GM18511 (cell line): ENCODE data around the gene CTSH.

ENCODE experiments used
- ATAC-seq: cut with Tn5 transposase; IDR thresholded peaks from one replicate; pipeline ENCODE4 v1.9.1; 2021; ENCODE audit warnings: mild to moderate bottlenecking, moderate library complexity; ENCODE audit not compliant: unreplicated experiment

Gene CTSH

GRCh38 chr15:78978601-78979179 is 33.8 kb upstream of the CTSH start:
- ATAC-seq: no peak

GRCh38 chr15:78977591-78978347 is 32.9 kb upstream of the CTSH start:
- ATAC-seq: peak; percentile 43

- ATAC-seq: peak; percentile 79
Measured at GRCh38 chr15:78977091-78977571, 32.3 kb upstream of the CTSH start.

- ATAC-seq: peak; percentile 10
Measured at GRCh38 chr15:78976691-78977090, 31.8 kb upstream of the CTSH start.

- no peak for ATAC-seq
Measured at GRCh38 chr15:78974272-78974918, 29.5 kb upstream of the CTSH start.

GRCh38 chr15:78969687-78970349 is 25.0 kb upstream of the CTSH start:
- ATAC-seq: no peak

GRCh38 chr15:78968539-78969271 is 23.9 kb upstream of the CTSH start:
- ATAC-seq: no peak

- ATAC-seq: no peak
Measured at GRCh38 chr15:78968114-78968513, 23.3 kb upstream of the CTSH start.

- no peak for ATAC-seq
Measured at GRCh38 chr15:78960308-78960707, 15.5 kb upstream of the CTSH start.

- ATAC-seq: no peak
Measured at GRCh38 chr15:78959360-78959759, 14.5 kb upstream of the CTSH start.

- ATAC-seq: no peak
Measured at GRCh38 chr15:78957416-78958093, 12.7 kb upstream of the CTSH start.

- ATAC-seq: no peak
Measured at GRCh38 chr15:78956937-78957336, 12.1 kb upstream of the CTSH start.

GRCh38 chr15:78955355-78955754 is 10.5 kb upstream of the CTSH start:
- no peak for ATAC-seq

- no peak for ATAC-seq
Measured at GRCh38 chr15:78951841-78952238, 7.0 kb upstream of the CTSH start.

GRCh38 chr15:78950902-78951840 is 6.3 kb upstream of the CTSH start:
- ATAC-seq: peak; percentile 43

GRCh38 chr15:78950343-78950742 is 5.5 kb upstream of the CTSH start:
- ATAC-seq: no peak

GRCh38 chr15:78949461-78949860 is 4.6 kb upstream of the CTSH start:
- no peak for ATAC-seq

- no peak for ATAC-seq
Measured at GRCh38 chr15:78947506-78947905, 2.7 kb upstream of the CTSH start.

GRCh38 chr15:78946493-78946892 is 1.6 kb upstream of the CTSH start:
- ATAC-seq: no peak
